OCI-LY3 (cell line): ENCODE data around the gene AQP9.
"Not testable (repeated sequence)": the region's sequence is repeated elsewhere in the genome, so short reads cannot be mapped to it uniquely, and the experiment has no call there.

Experiments used
- H2AFZ ChIP-seq: fragments of 200-600, 300-600 bp; shearing (Covaris generic); 2 replicates; pipeline ENCODE4 v1.6.0; 2014; ENCODE audit warnings: antibody characterized with exemption, low read depth, low read length
- H3K27ac ChIP-seq: fragments of 200-600, 300-600 bp; sonication (generic); 2 replicates; pipeline ENCODE4 v1.5.1; 2014; ENCODE audit warnings: mild to moderate bottlenecking, low read length, moderate library complexity, mixed read lengths
- H3K27me3 ChIP-seq: fragments of 200-600, 300-600 bp; sonication (generic); 2 replicates; pipeline ENCODE4 v1.6.1; 2014; ENCODE audit warnings: low read depth, low read length, mixed read lengths
- H3K36me3 ChIP-seq: fragments of 200-600, 300-600 bp; sonication (generic); replicated peaks from 2 replicates; pipeline ENCODE3; 2014; ENCODE audit warnings: low read depth, low read length, mixed read lengths
- H3K4me1 ChIP-seq: fragments of 300-600, 200-600 bp; sonication (generic); 2 replicates; pipeline ENCODE4 v1.6.1; 2014; ENCODE audit warnings: low read length, mixed read lengths
- H3K4me2 ChIP-seq: fragments of 200-600, 300-600 bp; sonication (generic); 2 replicates; pipeline ENCODE4 v1.6.1; 2014; ENCODE audit warnings: low read length, mixed read lengths
- H3K4me3 ChIP-seq: fragments of 300-600, 200-600 bp; sonication (generic); 2 replicates; pipeline ENCODE4 v1.5.1; 2014; ENCODE audit warnings: antibody characterized with exemption, mild to moderate bottlenecking, low read length, moderate library complexity
- H3K79me2 ChIP-seq: fragments of 300-600, 200-600 bp; shearing (Covaris generic); 2 replicates; pipeline ENCODE4 v1.6.1; 2014; ENCODE audit warnings: mild to moderate bottlenecking, low read length, mixed read lengths
- H3K9ac ChIP-seq: fragments of 300-600, 200-600 bp; shearing (Covaris generic); 2 replicates; pipeline ENCODE4 v1.6.0; 2014; ENCODE audit warnings: mild to moderate bottlenecking, low read length, moderate library complexity
- H3K9me3 ChIP-seq: fragments of 200-600, 300-600 bp; shearing (Covaris generic); 2 replicates; pipeline ENCODE4 v1.6.1; 2014; ENCODE audit warnings: low read length, mixed read lengths; ENCODE audit not compliant: insufficient read depth
- H4K20me1 ChIP-seq: fragments of 200-600, 300-600 bp; sonication (generic); 2 replicates; pipeline ENCODE4 v1.6.1; 2016; ENCODE audit warnings: low read length, mixed read lengths; ENCODE audit not compliant: insufficient read depth
- EZH2phosphoT487 ChIP-seq: fragments of 200-600 bp; shearing (Covaris generic); IDR thresholded peaks from 2 replicates; pipeline ENCODE4 v1.6.1; 2018; ENCODE audit warnings: antibody characterized with exemption, mixed run types, low read depth
- TF ChIP-seq, protein P1 (sequence below): fragments of 200-600, 300-600 bp; sonication (generic); IDR thresholded peaks from 2 replicates; pipeline ENCODE4 v1.5.1; 2014; ENCODE audit warnings: antibody characterized with exemption, low read length, low read depth

AQP9 gene

DNA sequence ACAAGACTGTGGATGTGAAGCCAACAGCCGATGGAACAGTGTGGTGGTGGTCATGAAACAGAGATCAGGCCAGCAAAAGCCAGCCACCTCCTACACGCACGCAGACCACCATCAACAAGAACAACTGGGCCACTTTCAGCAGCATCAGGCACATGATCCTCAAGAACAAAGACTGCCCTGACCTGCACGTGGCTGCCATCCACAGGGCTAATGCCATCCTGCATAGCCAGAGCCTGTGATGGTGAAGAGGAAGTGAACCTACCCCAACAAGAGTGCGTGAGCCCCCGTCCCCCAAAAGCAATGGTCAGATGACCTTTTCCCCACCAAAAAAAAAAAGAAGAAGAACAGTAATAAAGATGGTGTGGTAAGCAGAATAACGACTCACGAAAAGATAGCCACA, 62.6 kb downstream of the AQP9 start:
- no peak overlapping the region for H3K9ac ChIP-seq
- no peak overlapping the region for H2AFZ ChIP-seq
- H3K9me3 ChIP-seq: no peaks in the 10 kb centered on the region
- no peak overlapping the region for H3K4me2 ChIP-seq
- no peaks in the 10 kb centered on the region for H3K36me3 ChIP-seq
- H4K20me1 ChIP-seq: no peaks in the 10 kb centered on the region
- no peak overlapping the region for H3K27ac ChIP-seq
- H3K79me2 ChIP-seq: no peaks in the 10 kb centered on the region
- no peaks in the 10 kb centered on the region for H3K27me3 ChIP-seq
- no peak for TF ChIP-seq EZH2phosphoT487
- TF ChIP-seq, protein P1, sequence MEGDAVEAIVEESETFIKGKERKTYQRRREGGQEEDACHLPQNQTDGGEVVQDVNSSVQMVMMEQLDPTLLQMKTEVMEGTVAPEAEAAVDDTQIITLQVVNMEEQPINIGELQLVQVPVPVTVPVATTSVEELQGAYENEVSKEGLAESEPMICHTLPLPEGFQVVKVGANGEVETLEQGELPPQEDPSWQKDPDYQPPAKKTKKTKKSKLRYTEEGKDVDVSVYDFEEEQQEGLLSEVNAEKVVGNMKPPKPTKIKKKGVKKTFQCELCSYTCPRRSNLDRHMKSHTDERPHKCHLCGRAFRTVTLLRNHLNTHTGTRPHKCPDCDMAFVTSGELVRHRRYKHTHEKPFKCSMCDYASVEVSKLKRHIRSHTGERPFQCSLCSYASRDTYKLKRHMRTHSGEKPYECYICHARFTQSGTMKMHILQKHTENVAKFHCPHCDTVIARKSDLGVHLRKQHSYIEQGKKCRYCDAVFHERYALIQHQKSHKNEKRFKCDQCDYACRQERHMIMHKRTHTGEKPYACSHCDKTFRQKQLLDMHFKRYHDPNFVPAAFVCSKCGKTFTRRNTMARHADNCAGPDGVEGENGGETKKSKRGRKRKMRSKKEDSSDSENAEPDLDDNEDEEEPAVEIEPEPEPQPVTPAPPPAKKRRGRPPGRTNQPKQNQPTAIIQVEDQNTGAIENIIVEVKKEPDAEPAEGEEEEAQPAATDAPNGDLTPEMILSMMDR: no peak
- no peaks in the 10 kb centered on the region for H3K4me1 ChIP-seq
- no peak overlapping the region for H3K4me3 ChIP-seq

DNA sequence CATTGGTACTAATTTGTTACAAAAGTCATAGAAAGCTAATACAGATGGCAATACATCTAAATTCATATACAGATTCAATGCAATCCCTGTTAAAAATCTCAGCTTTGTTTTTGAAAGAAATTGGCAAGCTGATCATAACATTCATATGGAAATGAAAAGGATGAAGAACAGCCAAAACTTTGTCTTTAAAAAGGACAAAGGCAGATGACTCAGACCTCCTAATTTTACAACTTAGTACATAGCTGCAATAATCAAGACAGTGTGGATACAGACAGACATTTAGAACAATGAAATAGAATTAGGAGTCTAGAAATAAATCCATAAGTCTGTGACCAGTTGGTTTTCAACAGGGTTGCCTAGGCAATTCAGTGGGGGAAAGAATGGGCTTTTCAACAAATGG, 63.3 kb downstream of the AQP9 start:
- no peak overlapping the region for H3K27ac ChIP-seq
- no peaks in the 10 kb centered on the region for H3K9me3 ChIP-seq
- no peaks in the 10 kb centered on the region for H3K36me3 ChIP-seq
- H3K9ac ChIP-seq: no peak overlapping the region
- H2AFZ ChIP-seq: no peak overlapping the region
- no peaks in the 10 kb centered on the region for H3K27me3 ChIP-seq
- no peaks in the 10 kb centered on the region for H4K20me1 ChIP-seq
- no peaks in the 10 kb centered on the region for H3K4me1 ChIP-seq
- H3K4me3 ChIP-seq: no peak overlapping the region
- H3K4me2 ChIP-seq: no peak overlapping the region
- no peaks in the 10 kb centered on the region for H3K79me2 ChIP-seq
- no peak for TF ChIP-seq EZH2phosphoT487

DNA sequence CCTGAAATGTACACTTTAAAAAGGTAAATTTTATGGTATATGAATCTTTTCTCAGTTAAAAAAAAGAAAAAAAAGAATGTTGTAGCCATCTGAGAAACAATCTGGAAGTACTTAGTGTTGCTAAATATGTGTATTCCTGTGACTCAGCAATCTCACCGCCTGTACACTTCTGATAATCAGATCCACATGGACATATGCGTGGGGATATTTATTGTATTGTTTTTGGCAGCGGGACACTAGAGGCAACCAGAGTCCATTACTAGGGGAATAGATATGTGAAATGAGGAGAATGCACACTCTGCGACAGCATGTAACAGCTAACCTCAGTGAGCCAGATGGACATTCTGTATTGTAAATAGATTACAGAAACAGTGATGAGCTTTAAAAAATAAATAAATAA, 65.4 kb downstream of the AQP9 start:
- H3K9ac ChIP-seq: no peak overlapping the region

DNA sequence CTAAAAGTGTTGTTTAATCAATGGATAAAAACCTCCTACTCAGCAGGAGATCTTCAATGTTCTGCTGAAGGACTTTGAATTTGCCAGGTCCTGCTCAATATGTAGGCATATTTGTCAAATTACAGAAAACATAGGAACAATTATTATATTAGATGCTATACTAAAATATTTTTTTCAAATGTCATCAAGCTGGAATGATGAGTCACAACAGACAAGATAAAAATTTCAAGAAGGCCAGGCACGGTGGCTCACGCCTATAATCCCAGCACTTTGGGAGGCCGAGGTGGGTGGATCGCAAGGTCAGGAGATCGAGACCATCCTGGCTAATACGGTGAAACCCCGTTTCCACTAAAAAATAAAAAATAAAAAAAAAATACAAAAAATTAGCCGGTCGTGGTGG, 68.0 kb downstream of the AQP9 start:
- Histone ChIP-seq H3K4me1 (no peaks in the 10 kb centered on the region), H3K4me2 (no peak overlapping the region), H4K20me1 (no peaks in the 10 kb centered on the region), H3K27me3 (no peaks in the 10 kb centered on the region), H3K4me3 (no peak overlapping the region), H3K9ac (no peak overlapping the region), H3K9me3 (no peaks in the 10 kb centered on the region), H3K27ac (no peak overlapping the region), H2AFZ (no peak overlapping the region), H3K79me2 (no peaks in the 10 kb centered on the region), H3K36me3 (no peaks in the 10 kb centered on the region)
- TF ChIP-seq, protein P1: no peak
- TF ChIP-seq EZH2phosphoT487: no peak

More for the DNA sequence above, 65.4 kb downstream of the AQP9 start:
- Histone ChIP-seq H2AFZ (no peak overlapping the region), H3K9me3 (no peaks in the 10 kb centered on the region), H3K79me2 (no peaks in the 10 kb centered on the region), H3K4me1 (no peaks in the 10 kb centered on the region), H3K27ac (no peak overlapping the region), H4K20me1 (no peaks in the 10 kb centered on the region), H3K4me3 (no peak overlapping the region), H3K36me3 (no peaks in the 10 kb centered on the region), H3K27me3 (no peaks in the 10 kb centered on the region), H3K4me2 (no peak overlapping the region)
- TF ChIP-seq EZH2phosphoT487: no peak
- TF ChIP-seq, protein P1: no peak

DNA sequence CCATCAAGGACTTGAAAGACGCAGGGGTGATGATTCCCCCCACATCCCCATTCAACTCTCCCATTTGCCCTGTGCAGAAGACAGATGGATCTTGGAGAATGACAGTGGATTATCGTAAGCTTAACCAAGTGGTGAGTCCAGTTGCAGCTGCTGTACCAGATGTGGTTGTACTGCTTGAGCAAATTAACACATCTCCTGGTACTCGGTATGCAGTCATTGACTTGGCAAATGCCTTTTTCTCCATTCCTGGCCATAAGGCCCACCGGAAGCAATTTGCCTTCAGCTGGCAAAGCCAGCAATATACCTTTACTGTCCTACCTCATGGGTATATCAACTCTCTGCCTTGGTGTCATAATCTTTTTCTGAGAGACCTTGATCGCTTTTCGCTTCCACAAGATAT, 70.0 kb downstream of the AQP9 start:
- H3K79me2 ChIP-seq, H2AFZ ChIP-seq, H3K4me2 ChIP-seq, H3K36me3 ChIP-seq, H3K27me3 ChIP-seq, H3K4me1 ChIP-seq, H3K9ac ChIP-seq, H4K20me1 ChIP-seq, H3K27ac ChIP-seq, H3K4me3 ChIP-seq, H3K9me3 ChIP-seq: not testable (repeated sequence)

DNA sequence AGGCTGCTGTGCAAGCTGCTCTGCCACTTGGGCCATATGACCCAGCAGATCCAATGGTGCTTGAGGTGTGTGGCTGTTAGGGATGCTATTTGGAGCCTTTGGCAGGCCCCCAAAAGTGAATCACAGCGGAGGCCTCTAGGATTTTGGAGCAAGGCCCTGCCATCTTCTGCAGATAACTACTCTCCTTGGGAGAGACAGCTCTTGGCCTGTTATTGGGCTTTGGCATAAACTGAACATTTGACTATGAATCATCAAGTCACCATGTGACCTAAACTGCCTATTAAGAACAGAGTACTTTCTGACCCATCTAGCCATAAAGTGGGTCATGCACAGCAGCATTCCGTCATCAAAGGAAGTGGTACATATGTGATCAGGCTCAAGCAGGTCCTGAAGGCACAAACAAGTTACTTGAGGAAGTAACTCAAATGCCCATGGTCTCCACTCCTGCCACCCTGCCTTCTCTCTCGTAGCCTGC, 70.9 kb downstream of the AQP9 start:
- not testable (repeated sequence) for H3K9me3 ChIP-seq, H3K79me2 ChIP-seq, H4K20me1 ChIP-seq, H3K9ac ChIP-seq, H3K27ac ChIP-seq, H3K36me3 ChIP-seq, H3K27me3 ChIP-seq, H3K4me1 ChIP-seq, H2AFZ ChIP-seq, H3K4me2 ChIP-seq, H3K4me3 ChIP-seq

DNA sequence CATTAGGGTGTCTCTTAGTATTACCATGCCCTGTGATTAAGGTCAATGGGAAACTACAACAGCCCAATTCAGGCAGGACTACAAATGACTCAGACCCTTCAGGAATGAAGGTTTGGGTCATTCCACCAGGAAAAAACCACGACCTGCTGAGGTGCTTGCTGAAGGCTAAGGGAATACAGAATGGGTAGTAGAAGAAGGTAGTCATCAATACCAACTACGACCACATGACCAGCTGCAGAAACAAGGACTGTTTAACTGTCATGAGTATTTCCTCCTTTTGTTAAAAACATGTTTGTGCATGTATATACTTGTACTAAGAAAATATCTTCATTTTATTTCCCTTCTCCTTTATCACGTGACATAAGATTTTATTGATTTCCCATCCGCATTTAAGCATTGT, 71.8 kb downstream of the AQP9 start:
- not testable (repeated sequence) for H3K27me3 ChIP-seq, H3K27ac ChIP-seq, H2AFZ ChIP-seq, H3K9me3 ChIP-seq, H4K20me1 ChIP-seq, H3K4me2 ChIP-seq, H3K4me1 ChIP-seq, H3K4me3 ChIP-seq, H3K36me3 ChIP-seq, H3K79me2 ChIP-seq, H3K9ac ChIP-seq
